CD4-positive, CD25-positive, alpha-beta regulatory T cell (primary cell): ENCODE data around the gene NXN. TPM values are rescaled to one million over a fixed set of nuclear protein-coding genes. Genes with fewer than 3 reads are reported as not detected.
"Not testable (repeated sequence)": the region's sequence is repeated elsewhere in the genome, so short reads cannot be mapped to it uniquely, and the experiment has no call there.

Source experiments
- ATAC-seq, 2 donors: fragments of 150-1000 bp; cut with Tn5 transposase; one replicate each; pipeline ENCODE4 v1.10.0; 2021; ENCODE audit warnings: low read depth in 2 of 2, moderate number of reproducible peaks in 2 of 2, moderate library complexity in 1 of 2
- DNase-seq, 3 donors: peaks; one replicate each; pipeline versions ENCODE4 v3.0.0 to v3.0.0-alpha.2; 2012 to 2022; ENCODE audit warnings: mixed read lengths in 1 of 3
- H3K27ac ChIP-seq: one replicate; pipeline ENCODE4 v1.7.0; 2013; ENCODE audit warnings: mild to moderate bottlenecking, low read length; ENCODE audit not compliant: insufficient read depth, poor library complexity, severe bottlenecking
- H3K27me3 ChIP-seq: one replicate; pipeline ENCODE4 v1.7.0; 2013; ENCODE audit warnings: low read length; ENCODE audit not compliant: control insufficient read depth, insufficient read depth
- H3K36me3 ChIP-seq: one replicate; pipeline ENCODE4 v1.7.0; 2013; ENCODE audit warnings: mild to moderate bottlenecking, low read length, moderate library complexity; ENCODE audit not compliant: control insufficient read depth, insufficient read depth
- H3K4me1 ChIP-seq: 2 replicates; pipeline ENCODE4 v1.7.0; 2013; ENCODE audit warnings: mild to moderate bottlenecking, low read length; ENCODE audit not compliant: insufficient read depth, control insufficient read depth, poor library complexity, severe bottlenecking
- H3K4me3 ChIP-seq: one replicate; pipeline ENCODE4 v1.7.0; 2013; ENCODE audit warnings: low read depth, mild to moderate bottlenecking, low read length, moderate library complexity
- H3K9me3 ChIP-seq, 2 experiments: 1 replicate in 1 of 2; 2 replicates in 1 of 2; pipeline ENCODE4 v1.7.0; 2013; ENCODE audit warnings: low read length in 2 of 2, mild to moderate bottlenecking in 1 of 2, moderate library complexity in 1 of 2; ENCODE audit not compliant: control insufficient read depth in 2 of 2
- H3K27ac Mint-ChIP-seq, 3 donors: one replicate each; pipeline ENCODE4 v1.8.0; 2020 to 2022; ENCODE audit warnings: mild to moderate bottlenecking in 3 of 3, mixed read lengths in 3 of 3, moderate library complexity in 2 of 3
- H3K27me3 Mint-ChIP-seq: one replicate; pipeline ENCODE4 v1.8.0; 2022; ENCODE audit warnings: mild to moderate bottlenecking, mixed read lengths
- H3K36me3 Mint-ChIP-seq: one replicate; pipeline ENCODE4 v1.8.0; 2020; ENCODE audit warnings: mixed read lengths
- H3K4me1 Mint-ChIP-seq, 4 donors: one replicate each; pipeline ENCODE4 v1.8.0; 2020 to 2022; ENCODE audit warnings: mixed read lengths in 4 of 4, mild to moderate bottlenecking in 1 of 4
- H3K4me3 Mint-ChIP-seq, 4 donors: one replicate each; pipeline ENCODE4 v1.8.0; 2020 to 2022; ENCODE audit warnings: mild to moderate bottlenecking in 4 of 4, mixed read lengths in 4 of 4, moderate library complexity in 3 of 4
- H3K9me3 Mint-ChIP-seq, 7 donors: one replicate each; pipeline ENCODE4 v1.8.0; 2020 to 2022; ENCODE audit warnings: mixed read lengths in 7 of 7, mild to moderate bottlenecking in 3 of 7, moderate library complexity in 2 of 7
- polyA plus RNA-seq, 4 donors: library from polyadenylated mRNA; unstranded; fragments of 300-500 nt; fragmentation: Illumina TruSeq; gene quantifications; one replicate each; pipeline ENCODE4 v1.2.3, GENCODE V29; 2021
- total RNA-seq: library from RNA; stranded (reverse); gene quantifications from one replicate; pipeline ENCODE4 v1.2.3, GENCODE V29; 2022

NXN gene
- total and polyA plus RNA-seq, 5 donors from 2014 or later = 0.44 to 0.89 (median 0.65) TPM

- not testable (repeated sequence) for H3K27me3 ChIP-seq, ATAC-seq, H3K36me3 Mint-ChIP-seq, H3K27ac Mint-ChIP-seq, DNase-seq, H3K9me3 Mint-ChIP-seq, H3K9me3 ChIP-seq, H3K27me3 Mint-ChIP-seq, H3K4me3 ChIP-seq
- peak overlapping the region in 2 of 4 donors; percentile 48 to 80 for H3K4me3 Mint-ChIP-seq
- Histone ChIP-seq H3K4me1 (peaks cover 20% of the 10 kb centered on the region), H3K27ac (peak overlapping the region; percentile 23), H3K36me3 (peaks cover 15% of the 10 kb centered on the region)
- H3K4me1 Mint-ChIP-seq = peaks cover 11 to 19% (median 12%) of the 10 kb centered on the region in 4 donors
Observed at GRCh38 chr17:755319-755961, 224.1 kb downstream of the NXN start.

- Histone ChIP-seq H3K36me3 (peaks cover 4% of the 10 kb centered on the region), H3K27ac (no peak overlapping the region), H3K4me3 (no peak overlapping the region), H3K4me1 (peaks cover 29% of the 10 kb centered on the region), H3K9me3 (no peaks in the 10 kb centered on the region), H3K27me3 (no peaks in the 10 kb centered on the region)
- no peak for DNase-seq
- Mint-ChIP-seq H3K36me3 (peaks cover 5% of the 10 kb centered on the region), H3K27ac (peak overlapping the region; percentile 5 to 73 (median 65)), H3K4me3 (peak overlapping the region; percentile 75 to 81 (median 79)), H3K27me3 (no peaks in the 10 kb centered on the region), H3K9me3 (no peaks in the 10 kb centered on the region), H3K4me1 (peaks cover 19 to 34% (median 23%) of the 10 kb centered on the region in 4 donors)
- no peak for ATAC-seq
Observed at GRCh38 chr17:753418-753817, 226.2 kb downstream of the NXN start.

- peaks cover 7% of the 10 kb centered on the region for H3K36me3 ChIP-seq
- peak overlapping the region; percentile 72 for H3K27ac ChIP-seq
- DNase-seq (peak in 1 of 3 donors; percentile 57), ATAC-seq (peak in 1 of 2 donors; percentile 8)
- peak overlapping the region; percentile 62 for H3K4me3 ChIP-seq
- no peaks in the 10 kb centered on the region for H3K27me3 ChIP-seq
- Mint-ChIP-seq H3K27me3 (no peaks in the 10 kb centered on the region), H3K4me1 (peaks cover 19 to 38% (median 24%) of the 10 kb centered on the region in 4 donors), H3K36me3 (peaks cover 11% of the 10 kb centered on the region), H3K9me3 (no peaks in the 10 kb centered on the region), H3K27ac (peak overlapping the region; percentile 94 to 97 (median 96)), H3K4me3 (peak overlapping the region; percentile 94 to 97 (median 96))
- H3K9me3 ChIP-seq = no peaks in the 10 kb centered on the region
- H3K4me1 ChIP-seq = peaks cover 29% of the 10 kb centered on the region
Observed at GRCh38 chr17:752620-753219, 226.9 kb downstream of the NXN start.

GRCh38 chr17:752002-752619, 227.5 kb downstream of the NXN start, which contains the start of gene GEMIN4:
GEMIN4 (minus strand) TSS chr17:752264; CDS start chr17:752142, 122 bp downstream.
- Mint-ChIP-seq H3K27ac (peak within 1 kb of the TSS; percentile 94 to 97 (median 96)), H3K4me3 (peak within 1 kb of the TSS; percentile 94 to 98 (median 96)), H3K36me3 (peaks cover 11% of the 10 kb centered on the region), H3K9me3 (no peaks in the 10 kb centered on the region), H3K27me3 (no peaks in the 10 kb centered on the region), H3K4me1 (peaks cover 19 to 38% (median 24%) of the 10 kb centered on the region in 4 donors)
- ATAC-seq (peak; percentile 85 to 92), DNase-seq (peak; percentile 93 to 96 (median 93))
- Histone ChIP-seq H3K4me3 (peak within 1 kb of the TSS; percentile 78), H3K4me1 (peaks cover 29% of the 10 kb centered on the region), H3K36me3 (peaks cover 13% of the 10 kb centered on the region), H3K27ac (peak within 1 kb of the TSS; percentile 72), H3K27me3 (no peaks in the 10 kb centered on the region), H3K9me3 (no peaks in the 10 kb centered on the region)

- Mint-ChIP-seq H3K27ac (peak overlapping the region; percentile 91 to 96 (median 94)), H3K4me3 (peak overlapping the region; percentile 94 to 98 (median 96)), H3K4me1 (peaks cover 19 to 38% (median 24%) of the 10 kb centered on the region in 4 donors), H3K27me3 (no peaks in the 10 kb centered on the region), H3K36me3 (peaks cover 6% of the 10 kb centered on the region), H3K9me3 (no peaks in the 10 kb centered on the region)
- Histone ChIP-seq H3K27ac (peak overlapping the region; percentile 72), H3K4me1 (peaks cover 29% of the 10 kb centered on the region), H3K36me3 (peaks cover 17% of the 10 kb centered on the region), H3K27me3 (no peaks in the 10 kb centered on the region), H3K9me3 (no peaks in the 10 kb centered on the region), H3K4me3 (peak overlapping the region; percentile 78)
- DNase-seq (peak in 2 of 3 donors; percentile 28 to 77), ATAC-seq (peak; percentile 35 to 38)
Observed at GRCh38 chr17:751269-752001, 228.1 kb downstream of the NXN start.

- Mint-ChIP-seq H3K36me3 (peaks cover 10% of the 10 kb centered on the region), H3K27ac (peak overlapping the region in 2 of 3 donors; percentile 92 to 94), H3K4me1 (peaks cover 19 to 38% (median 24%) of the 10 kb centered on the region in 4 donors), H3K27me3 (no peaks in the 10 kb centered on the region), H3K9me3 (no peaks in the 10 kb centered on the region), H3K4me3 (peak overlapping the region; percentile 94 to 98 (median 96))
- Histone ChIP-seq H3K9me3 (no peaks in the 10 kb centered on the region), H3K4me3 (peak overlapping the region; percentile 78), H3K27me3 (no peaks in the 10 kb centered on the region), H3K36me3 (peaks cover 25% of the 10 kb centered on the region), H3K4me1 (peaks cover 29% of the 10 kb centered on the region), H3K27ac (no peak overlapping the region)
- no peak for ATAC-seq
- DNase-seq = no peak
Observed at GRCh38 chr17:750431-751037, 229.0 kb downstream of the NXN start.

GRCh38 chr17:749359-749758, 230.2 kb downstream of the NXN start:
- H3K36me3 ChIP-seq = peaks cover 34% of the 10 kb centered on the region
- not testable (repeated sequence) for ATAC-seq, H3K27me3 ChIP-seq, DNase-seq, H3K9me3 Mint-ChIP-seq, H3K9me3 ChIP-seq, H3K4me3 ChIP-seq, H3K27ac ChIP-seq, H3K27me3 Mint-ChIP-seq
- peaks cover 29% of the 10 kb centered on the region for H3K4me1 ChIP-seq
- Mint-ChIP-seq H3K36me3 (peaks cover 13% of the 10 kb centered on the region), H3K27ac (peak overlapping the region in 2 of 3 donors; percentile 36 to 47), H3K4me3 (peak overlapping the region in 3 of 4 donors; percentile 36 to 95 (median 39)), H3K4me1 (peaks cover 19 to 38% (median 24%) of the 10 kb centered on the region in 4 donors)
